K562 (cell line): Measurements from ENCODE around the gene NBPF3. TPM values are rescaled to one million over a fixed set of nuclear protein-coding genes. Genes with fewer than 3 reads are reported as not detected.
A peak's percentile ranks its signal among the peaks of the same experiment; 100 is the strongest.

Experiments used
- CTCFL ChIP-seq: IDR thresholded peaks from 2 replicates; pipeline ENCODE4 v1.6.1; 2011; ENCODE audit warnings: borderline replicate concordance, low read depth, mild to moderate bottlenecking, moderate library complexity, low read length; ENCODE audit not compliant: insufficient read depth, poor library complexity, severe bottlenecking
- ELK3 ChIP-seq: fragments of 450-650 bp; formaldehyde crosslinking; IDR thresholded peaks from 2 replicates; pipeline ENCODE4 v1.4.0; 2020; ENCODE audit warnings: mild to moderate bottlenecking
- HMGXB4 ChIP-seq: sonication (generic); formaldehyde crosslinking; IDR thresholded peaks from 2 replicates; pipeline ENCODE4 v1.8.1; 2023; ENCODE audit warnings: mild to moderate bottlenecking, missing genetic modification reagents
- MNT ChIP-seq, 2 experiments: fragments of 450-650 bp; conservative IDR thresholded peaks; 2 replicates each; pipeline ENCODE4 v1.6.1; 2017; ENCODE audit warnings: mild to moderate bottlenecking in 2 of 2, moderate library complexity in 2 of 2
- REST ChIP-seq, 2 experiments: fragments of 450-650 bp; formaldehyde crosslinking in 1 of 2; IDR thresholded peaks; 2 replicates each; pipeline versions ENCODE4 v1.4.0 to v1.6.1; 2014 to 2020; ENCODE audit warnings: mild to moderate bottlenecking in 2 of 2, borderline replicate concordance in 1 of 2, low read depth in 1 of 2
- SMAD3 ChIP-seq: fragments of 450-650 bp; formaldehyde crosslinking; conservative IDR thresholded peaks from 2 replicates; pipeline ENCODE4 v1.4.0; 2020; ENCODE audit warnings: mild to moderate bottlenecking
- SMC3 ChIP-seq: conservative IDR thresholded peaks from 2 replicates; pipeline ENCODE4 v1.6.1; 2011; ENCODE audit warnings: low read depth, low read length, improper control_type of control experiment; ENCODE audit not compliant: insufficient read depth
- TRIM28 ChIP-seq: fragments of 450-650 bp; IDR thresholded peaks from 2 replicates; pipeline ENCODE4 v1.6.1; 2017
- ZNF511 ChIP-seq: sonication (generic); formaldehyde crosslinking; IDR thresholded peaks from 2 replicates; pipeline ENCODE4 v1.8.0; 2022; ENCODE audit warnings: mild to moderate bottlenecking, missing genetic modification reagents
- polyA plus RNA-seq, 8 experiments: library from polyadenylated mRNA; depleted of rRNA in 4 of 8; stranded (reverse) in 5 of 8; unstranded in 3 of 8; fragments of >200 nt; fragmentation: Nextera tagmentation in 2 of 8; fragmentation: Illumina TruSeq in 1 of 8; extraction: Ambion mirVana in 2 of 8; extraction: Trizol in 1 of 8; gene quantifications; 2 replicates each; pipeline versions ENCODE4 v1.2.1 to v1.2.3, GENCODE V29; 2011 to 2014; ENCODE audit warnings: inconsistent platforms in 1 of 8, missing spikeins in 1 of 8
- total RNA-seq, 7 experiments: library from RNA; depleted of rRNA in 6 of 7; stranded (reverse); fragments of >200 nt in 6 of 7; fragmentation: Illumina TruSeq in 2 of 7; extraction: Trizol in 2 of 7; gene quantifications; 2 replicates each; pipeline versions ENCODE4 v1.2.1 to v1.2.3, GENCODE V29; 2011 to 2021; ENCODE audit warnings: low replicate concordance in 1 of 7

The NBPF3 gene
- total and polyA plus RNA-seq, 9 of the 15 experiments (the other 6 are each of a cell fraction or from before 2014, with no cell fraction given) = 1.5 to 7.3 (median 5.4) TPM

GRCh38 chr1:21508580-21509350 lies 68.8 kb downstream of the NBPF3 start (continued):
- TF ChIP-seq REST (IDR thresholded peaks at IDR 0.05; ENCODE audit: borderline replicate concordance) (peak; percentile 71), REST (CRISPR knock-in tag; IDR thresholded peaks at IDR 0.05; ENCODE audit: low read depth) (0 out of 2 replicates have a peak, but pooled peaks have one; percentile 26), MNT (conservative IDR thresholded peaks at IDR 0.05) (peak in 1 of 2 experiments; percentile 46; a peak in 2 of 4 replicates), CTCFL (peak; percentile 92), HMGXB4 (CRISPR knock-in tag) (no peak), ELK3 (CRISPR knock-in tag) (no peak), SMAD3 (CRISPR knock-in tag) (no peak), SMC3 (peak; percentile 72), ZNF511 (peak; percentile 53; the same call in 1 of the 2 replicates), TRIM28 (0 out of 2 replicates have a peak, but pooled peaks have one; percentile 29)
